GM06990 (cell line): ENCODE measurements around the gene RPL37.
"Not testable (repeated sequence)": the region's sequence is repeated elsewhere in the genome, so short reads cannot be mapped to it uniquely, and the experiment has no call there.

Experiments
- DNase-seq: peaks from one replicate; pipeline ENCODE4 v3.0.0-alpha.2; 2011; ENCODE audit not compliant: insufficient read length; ENCODE audit errors: extremely low read depth
- H3K27me3 ChIP-seq: replicated peaks from 2 replicates; pipeline ENCODE4 v1.6.0; 2011; ENCODE audit warnings: low read length; ENCODE audit not compliant: control insufficient read depth, insufficient read depth
- H3K36me3 ChIP-seq: 2 replicates; pipeline ENCODE4 v1.5.1; 2011; ENCODE audit warnings: low read length; ENCODE audit not compliant: control insufficient read depth, insufficient read depth
- H3K4me3 ChIP-seq: replicated peaks from 2 replicates; pipeline ENCODE4 v1.5.1; 2011; ENCODE audit warnings: low read depth, mild to moderate bottlenecking, control low read depth, low read length
- TF ChIP-seq, protein P1 (sequence below): IDR thresholded peaks from 2 replicates; pipeline ENCODE4 v1.5.1; 2011; ENCODE audit warnings: low read length, control low read depth, mild to moderate bottlenecking, inconsistent platforms; ENCODE audit not compliant: insufficient read depth, poor library complexity, severe bottlenecking

Gene RPL37

DNA sequence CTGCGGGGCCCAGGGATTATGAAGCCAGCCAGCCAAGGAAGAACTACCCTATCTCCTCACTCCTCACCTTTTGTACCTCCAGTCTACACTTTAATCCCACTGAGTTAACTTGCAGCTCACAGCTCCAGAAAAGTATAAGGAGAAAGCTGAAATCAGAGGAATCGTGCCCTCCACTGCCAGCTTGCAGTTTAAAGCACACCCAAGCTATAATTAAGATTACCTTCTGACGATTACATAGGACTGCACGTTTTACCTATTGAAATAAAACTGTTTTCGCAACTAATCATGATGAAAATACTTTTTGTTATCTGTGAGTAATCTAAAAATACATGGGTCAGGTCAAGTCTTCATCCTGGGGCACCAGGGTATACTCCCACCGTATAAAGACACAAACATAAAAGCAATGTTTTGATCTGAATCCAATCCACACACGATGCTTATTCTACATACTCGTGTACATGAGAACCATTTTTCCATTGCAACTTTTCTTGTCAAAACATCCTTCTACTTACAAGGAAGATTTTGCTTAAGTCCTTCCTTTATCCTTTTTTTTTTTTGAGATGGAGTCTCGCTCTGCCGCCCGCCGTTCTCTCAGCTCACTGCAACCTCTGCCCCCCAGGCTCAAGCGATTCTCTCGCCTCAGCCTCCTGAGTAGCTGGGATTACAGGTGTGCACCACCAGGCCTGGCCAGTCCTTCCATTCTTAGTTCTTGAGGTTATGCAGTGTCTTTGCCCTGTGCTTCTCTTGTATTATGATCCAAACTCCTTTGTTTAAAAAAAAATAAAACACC lies 7.6 kb downstream of the RPL37 start:
- H3K36me3 ChIP-seq, result peaks cover 26% of the 10 kb centered on the region
- no peaks in the 10 kb centered on the region for H3K27me3 ChIP-seq
- TF ChIP-seq, protein P1, sequence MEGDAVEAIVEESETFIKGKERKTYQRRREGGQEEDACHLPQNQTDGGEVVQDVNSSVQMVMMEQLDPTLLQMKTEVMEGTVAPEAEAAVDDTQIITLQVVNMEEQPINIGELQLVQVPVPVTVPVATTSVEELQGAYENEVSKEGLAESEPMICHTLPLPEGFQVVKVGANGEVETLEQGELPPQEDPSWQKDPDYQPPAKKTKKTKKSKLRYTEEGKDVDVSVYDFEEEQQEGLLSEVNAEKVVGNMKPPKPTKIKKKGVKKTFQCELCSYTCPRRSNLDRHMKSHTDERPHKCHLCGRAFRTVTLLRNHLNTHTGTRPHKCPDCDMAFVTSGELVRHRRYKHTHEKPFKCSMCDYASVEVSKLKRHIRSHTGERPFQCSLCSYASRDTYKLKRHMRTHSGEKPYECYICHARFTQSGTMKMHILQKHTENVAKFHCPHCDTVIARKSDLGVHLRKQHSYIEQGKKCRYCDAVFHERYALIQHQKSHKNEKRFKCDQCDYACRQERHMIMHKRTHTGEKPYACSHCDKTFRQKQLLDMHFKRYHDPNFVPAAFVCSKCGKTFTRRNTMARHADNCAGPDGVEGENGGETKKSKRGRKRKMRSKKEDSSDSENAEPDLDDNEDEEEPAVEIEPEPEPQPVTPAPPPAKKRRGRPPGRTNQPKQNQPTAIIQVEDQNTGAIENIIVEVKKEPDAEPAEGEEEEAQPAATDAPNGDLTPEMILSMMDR, result no peak
- H3K4me3 ChIP-seq, result no peak overlapping the region
- no peak for DNase-seq

DNA sequence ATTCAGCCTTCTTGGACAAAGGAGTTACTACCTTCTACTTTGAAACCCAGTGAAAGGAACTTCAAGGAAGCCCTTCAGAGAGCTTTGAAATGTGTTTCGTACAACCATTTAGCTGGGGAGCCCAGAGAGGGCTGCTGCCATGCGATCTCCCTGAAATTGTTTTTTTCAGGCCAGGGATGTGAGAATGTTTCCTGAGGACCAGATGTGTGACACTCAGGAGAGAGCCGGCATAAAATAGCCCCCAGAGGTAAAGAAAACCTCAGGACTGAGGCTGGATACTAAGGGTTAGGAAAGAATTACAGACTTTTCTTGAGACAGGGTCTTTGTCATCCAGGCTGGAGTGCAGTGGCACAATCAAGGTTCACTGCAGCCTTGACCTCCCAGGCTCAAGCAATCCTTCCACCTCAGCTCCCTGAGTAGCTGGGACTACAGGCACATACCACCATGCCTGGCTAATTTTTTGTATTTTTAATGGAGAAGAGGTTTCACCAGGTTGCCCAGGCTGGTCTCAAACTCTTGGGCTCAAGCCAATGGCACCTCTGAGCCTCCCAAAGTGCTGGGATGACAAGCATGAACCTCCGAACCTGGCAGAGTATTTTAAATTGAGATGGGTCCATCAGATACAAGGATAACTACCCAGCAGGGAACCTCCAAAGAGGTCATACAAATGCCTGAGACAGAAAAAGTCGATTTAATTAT lies 8.4 kb downstream of the RPL37 start:
- H3K4me3 ChIP-seq, result no peak overlapping the region
- H3K36me3 ChIP-seq, result peaks cover 26% of the 10 kb centered on the region
- TF ChIP-seq, protein P1, result no peak
- no peak for DNase-seq
- no peaks in the 10 kb centered on the region for H3K27me3 ChIP-seq

DNA sequence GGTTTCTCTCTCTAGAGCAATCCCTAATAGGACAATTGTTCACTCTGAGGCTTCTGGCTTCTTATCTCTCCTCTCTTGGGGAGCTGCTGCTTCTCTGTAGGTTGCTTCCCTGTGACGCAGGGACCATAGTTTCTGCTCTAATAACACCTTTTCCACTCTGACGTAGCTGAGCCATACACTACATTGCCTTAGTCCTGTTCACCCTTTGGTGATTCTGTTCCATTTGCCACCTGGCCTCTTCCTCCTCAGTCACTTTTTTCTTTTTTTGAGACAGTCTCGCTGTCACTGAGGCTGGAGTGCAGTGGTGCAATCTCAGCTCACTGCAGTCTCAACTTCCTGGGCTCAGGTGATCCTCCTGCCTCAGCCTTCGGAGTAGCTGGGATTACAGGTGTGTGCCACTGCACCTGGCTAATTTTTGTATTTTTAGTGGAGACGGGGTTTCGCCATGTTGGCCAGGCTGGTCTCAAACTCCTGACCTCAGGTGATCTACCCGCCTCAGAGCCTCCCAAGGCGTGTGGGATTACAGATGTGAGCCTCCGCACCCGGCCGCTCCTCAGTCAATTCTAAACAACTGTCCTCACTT lies 9.5 kb downstream of the RPL37 start:
- H3K27me3 ChIP-seq, DNase-seq, H3K4me3 ChIP-seq: not testable (repeated sequence)
- H3K36me3 ChIP-seq, result peaks cover 17% of the 10 kb centered on the region

DNA sequence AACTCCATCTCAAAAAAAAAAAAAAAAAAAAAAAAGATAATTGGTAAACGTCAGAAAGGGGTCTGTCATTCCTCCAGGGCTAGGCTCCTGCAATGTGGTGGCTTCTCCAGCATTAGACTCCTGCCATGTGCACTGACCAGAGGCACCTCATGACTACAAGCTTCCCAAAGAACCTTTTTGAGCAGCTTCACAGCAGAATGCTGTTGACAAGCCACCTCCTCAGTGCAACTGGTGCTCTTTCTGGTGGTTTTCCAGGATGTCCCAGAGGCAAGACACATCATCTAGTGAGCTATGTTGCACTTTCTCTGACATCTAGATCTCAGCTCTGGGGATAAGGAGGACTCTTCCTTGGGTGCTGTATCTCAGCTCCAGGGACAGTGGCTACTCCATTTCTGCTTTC lies 11.6 kb downstream of the RPL37 start:
- H3K36me3 ChIP-seq, result peaks cover 15% of the 10 kb centered on the region
- no peaks in the 10 kb centered on the region for H3K27me3 ChIP-seq
- H3K4me3 ChIP-seq, result no peak overlapping the region
- TF ChIP-seq, protein P1, result no peak
- no peak for DNase-seq

DNA sequence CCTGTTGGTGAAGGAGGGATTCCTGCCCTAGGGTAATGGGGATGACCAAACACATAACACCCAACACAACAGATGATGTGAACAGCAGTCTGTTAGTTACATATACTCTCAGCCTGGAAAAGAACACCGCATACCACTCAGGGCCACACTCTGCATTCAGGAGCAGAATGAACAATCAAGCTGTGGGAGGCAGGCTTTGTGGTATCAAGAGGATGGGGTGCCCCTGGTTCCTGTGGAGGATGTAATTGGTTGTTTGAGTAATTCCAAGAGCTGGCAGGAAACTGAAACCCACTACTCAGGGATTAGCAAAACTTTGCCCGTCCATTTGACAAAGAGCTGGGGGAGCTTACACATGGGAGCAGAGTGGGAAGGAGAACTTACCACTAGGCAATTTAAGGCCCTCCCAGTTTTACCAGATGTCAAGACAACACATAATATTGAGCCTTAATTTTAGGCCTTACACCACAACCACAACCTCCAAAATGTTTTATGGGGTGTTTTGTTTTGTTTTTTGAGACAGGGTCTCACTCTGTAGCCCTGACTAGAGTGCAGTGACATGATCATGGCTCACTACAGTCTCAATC lies 21.2 kb downstream of the RPL37 start:
- H3K27me3 ChIP-seq, result no peaks in the 10 kb centered on the region
- no peak overlapping the region for H3K4me3 ChIP-seq
- no peaks in the 10 kb centered on the region for H3K36me3 ChIP-seq
- TF ChIP-seq, protein P1, result no peak
- no peak for DNase-seq

DNA sequence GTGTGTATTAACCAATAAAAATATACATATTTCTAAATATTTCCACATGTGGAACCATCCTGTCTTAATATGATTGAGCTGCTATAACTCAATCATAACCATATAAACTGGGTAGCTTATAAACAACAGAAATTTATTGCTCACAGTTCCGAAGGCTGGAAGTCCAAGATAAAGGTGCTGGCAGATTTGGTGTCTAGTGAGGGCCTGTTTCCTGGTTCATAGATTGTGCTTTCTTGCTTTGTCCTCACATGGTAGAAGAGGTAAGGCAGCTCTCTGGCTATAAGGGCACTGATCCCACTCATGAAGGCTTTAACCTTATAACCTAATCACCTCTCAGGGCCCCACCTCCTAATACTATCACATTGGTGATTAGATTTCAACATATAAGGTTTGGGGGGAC lies 22.9 kb downstream of the RPL37 start:
- DNase-seq, result no peak
- no peaks in the 10 kb centered on the region for H3K36me3 ChIP-seq
- TF ChIP-seq, protein P1, result no peak
- H3K4me3 ChIP-seq, result no peak overlapping the region
- no peaks in the 10 kb centered on the region for H3K27me3 ChIP-seq
